Central memory CD4-positive, alpha-beta T cell (primary cell): ENCODE measurements around the gene FMNL3.

Experiments used
- DNase-seq: peaks from one replicate; pipeline ENCODE4 v3.0.0; 2022

FMNL3 gene

GRCh38 chr12:49649892-49650291, 57.3 kb downstream of the FMNL3 start:
- DNase-seq = no peak

- no peak for DNase-seq
Measured at GRCh38 chr12:49649445-49649844, 57.8 kb downstream of the FMNL3 start.

- DNase-seq = no peak
Measured at GRCh38 chr12:49648712-49649003, 58.5 kb downstream of the FMNL3 start.

GRCh38 chr12:49647827-49648711, 59.1 kb downstream of the FMNL3 start:
- no peak for DNase-seq

- no peak for DNase-seq
Measured at GRCh38 chr12:49646871-49647654, 60.1 kb downstream of the FMNL3 start.

GRCh38 chr12:49646331-49646830, 60.8 kb downstream of the FMNL3 start:
- DNase-seq = no peak

- no peak for DNase-seq
Measured at GRCh38 chr12:49645146-49646039, 61.8 kb downstream of the FMNL3 start.

- peak; percentile 76 for DNase-seq
Measured at GRCh38 chr12:49644620-49644994, 62.6 kb downstream of the FMNL3 start.

- DNase-seq = no peak
Measured at GRCh38 chr12:49643961-49644619, 63.1 kb downstream of the FMNL3 start.

- no peak for DNase-seq
Measured at GRCh38 chr12:49643135-49643534, 64.1 kb downstream of the FMNL3 start.

- no peak for DNase-seq
Measured at GRCh38 chr12:49642370-49642802, 64.8 kb downstream of the FMNL3 start.

GRCh38 chr12:49641748-49642369, 65.3 kb downstream of the FMNL3 start:
- DNase-seq = no peak

- peak; percentile 53 for DNase-seq
Measured at GRCh38 chr12:49636979-49637755, 70.0 kb downstream of the FMNL3 start.

GRCh38 chr12:49636574-49636973, 70.6 kb downstream of the FMNL3 start:
- no peak for DNase-seq

- no peak for DNase-seq
Measured at GRCh38 chr12:49635656-49636055, 71.5 kb downstream of the FMNL3 start.

- no peak for DNase-seq
Measured at GRCh38 chr12:49635036-49635435, 72.2 kb downstream of the FMNL3 start.

GRCh38 chr12:49633703-49634345, 73.4 kb downstream of the FMNL3 start:
- DNase-seq = no peak

- no peak for DNase-seq
Measured at GRCh38 chr12:49632986-49633702, 74.1 kb downstream of the FMNL3 start.

- DNase-seq = no peak
Measured at GRCh38 chr12:49632401-49632800, 74.8 kb downstream of the FMNL3 start.
